H1 (cell line): ENCODE data around the gene TRAF3. TPM values are rescaled to one million over a fixed set of nuclear protein-coding genes. Genes with fewer than 3 reads are reported as not detected.
A peak's percentile ranks its signal among the peaks of the same experiment; 100 is the strongest.

Experiments used
- CTCF ChIA-PET: fragments of 300-600 bp; sonication (Branson Sonifier 250); formaldehyde crosslinking; loops from one replicate; lab custom pipeline; 2021; ENCODE audit not compliant: partially characterized antibody; lab: Charles Lee
- POLR2A ChIA-PET: fragments of 300-600 bp; sonication (Branson Sonifier 250); formaldehyde crosslinking; loops from one replicate; lab custom pipeline; 2021; ENCODE audit warnings: inconsistent platforms; ENCODE audit not compliant: partially characterized antibody; lab: Charles Lee
- DNase-seq, 2 experiments: peaks; one replicate each; pipeline versions ENCODE4 v3.0.0 to v3.0.0-alpha.2; 2010 to 2022; ENCODE audit warnings: low spot score in 2 of 2, low read depth in 1 of 2, mixed read lengths in 1 of 2
- FAIRE-seq: peaks from 2 replicates; lab custom pipeline; 2011; peaks lifted over from hg19 to GRCh38; lab: Jason Lieb, UNC
- H2AFZ ChIP-seq: 2 replicates; pipeline ENCODE4 v1.8.1; 2012; ENCODE audit warnings: low read length, inconsistent platforms
- H2AK5ac ChIP-seq: 2 replicates; pipeline ENCODE4 v1.6.1; 2013; ENCODE audit warnings: low read depth, low read length
- H2BK120ac ChIP-seq: replicated peaks from 2 replicates; pipeline ENCODE3; 2013; ENCODE audit warnings: low read depth, low read length, inconsistent platforms
- H2BK12ac ChIP-seq: 2 replicates; pipeline ENCODE4 v1.6.1; 2013; ENCODE audit warnings: low read depth, low read length
- H2BK15ac ChIP-seq: 2 replicates; pipeline ENCODE4 v1.6.1; 2013; ENCODE audit warnings: low read length
- H2BK20ac ChIP-seq: 2 replicates; pipeline ENCODE4 v1.6.1; 2013; ENCODE audit warnings: low read length
- H2BK5ac ChIP-seq: 2 replicates; pipeline ENCODE4 v1.6.1; 2013; ENCODE audit warnings: low read depth, low read length
- H3K14ac ChIP-seq: 2 replicates; pipeline ENCODE4 v1.6.1; 2013; ENCODE audit warnings: inconsistent platforms; ENCODE audit not compliant: insufficient read length
- H3K18ac ChIP-seq: 2 replicates; pipeline ENCODE4 v1.6.1; 2013; ENCODE audit warnings: low read length; ENCODE audit errors: extremely low read depth
- H3K23ac ChIP-seq: 2 replicates; pipeline ENCODE4 v1.6.1; 2013; ENCODE audit warnings: inconsistent platforms; ENCODE audit not compliant: insufficient read length
- H3K23me2 ChIP-seq: 2 replicates; pipeline ENCODE4 v1.6.1; 2013; ENCODE audit warnings: low read depth, low read length
- H3K27ac ChIP-seq: 2 replicates; pipeline ENCODE4 v1.6.1; 2011; ENCODE audit warnings: low read depth, low read length, inconsistent platforms
- H3K27me3 ChIP-seq, 4 experiments: replicated peaks in 1 of 4; 1 replicate in 1 of 4; 2 replicates in 3 of 4; pipeline versions ENCODE4 v1.6.1 to v1.8.1; 2011 to 2013; ENCODE audit warnings: low read length in 3 of 4, mild to moderate bottlenecking in 3 of 4, inconsistent platforms in 2 of 4, mixed read lengths in 2 of 4, moderate library complexity in 1 of 4; ENCODE audit not compliant: control insufficient read depth in 3 of 4, insufficient read depth in 3 of 4; ENCODE audit errors: extremely low read depth in 1 of 4
- H3K36me3 ChIP-seq, 4 experiments: 2 replicates each; pipeline versions ENCODE4 v1.6.1 to v1.8.1; 2011 to 2013; ENCODE audit warnings: mild to moderate bottlenecking in 4 of 4, low read length in 3 of 4, moderate library complexity in 2 of 4, control low read depth in 1 of 4, inconsistent platforms in 1 of 4; ENCODE audit not compliant: insufficient read depth in 4 of 4, control insufficient read depth in 2 of 4
- H3K4ac ChIP-seq: replicated peaks from 2 replicates; pipeline ENCODE3; 2013; ENCODE audit warnings: low read length, low read depth, mixed read lengths, inconsistent platforms; ENCODE audit not compliant: insufficient read length
- H3K4me1 ChIP-seq, 4 experiments: replicated peaks in 1 of 4; 1 replicate in 1 of 4; 2 replicates in 3 of 4; pipeline versions ENCODE4 v1.6.1 to v1.8.1; 2011 to 2013; ENCODE audit warnings: low read length in 3 of 4, inconsistent platforms in 2 of 4, mixed read lengths in 1 of 4; ENCODE audit not compliant: insufficient read depth in 4 of 4, control insufficient read depth in 3 of 4
- H3K4me2 ChIP-seq, 2 experiments: 2 replicates each; pipeline versions ENCODE4 v1.6.1 to v1.8.1; 2011 to 2013; ENCODE audit warnings: low read depth in 2 of 2, low read length in 2 of 2, control low read depth in 1 of 2, inconsistent platforms in 1 of 2, mild to moderate bottlenecking in 1 of 2; ENCODE audit not compliant: insufficient read depth in 1 of 2
- H3K4me3 ChIP-seq, 4 experiments: fragments of 200-600, 300-600 bp in 1 of 4; sonication (generic), shearing (Covaris generic), sonication (Bioruptor Twin) in 1 of 4; 2 replicates each; pipeline versions ENCODE4 v1.5.1 to v1.8.1; 2011 to 2016; ENCODE audit warnings: low read length in 4 of 4, low read depth in 3 of 4, control low read depth in 2 of 4, inconsistent platforms in 2 of 4, mild to moderate bottlenecking in 2 of 4, mixed read lengths in 1 of 4, moderate library complexity in 1 of 4; ENCODE audit not compliant: insufficient read depth in 2 of 4; ENCODE audit errors: extremely low read depth in 1 of 4
- H3K56ac ChIP-seq: replicated peaks from 2 replicates; pipeline ENCODE3; 2013; ENCODE audit warnings: low read depth, mild to moderate bottlenecking, mixed read lengths, low read length, inconsistent platforms; ENCODE audit not compliant: insufficient read length
- H3K79me1 ChIP-seq: 2 replicates; pipeline ENCODE4 v1.6.1; 2013; ENCODE audit warnings: low read depth, low read length, control low read depth
- H3K79me2 ChIP-seq, 2 experiments: 2 replicates each; pipeline versions ENCODE4 v1.6.1 to v1.8.1; 2012 to 2013; ENCODE audit warnings: low read length in 2 of 2, mild to moderate bottlenecking in 2 of 2, inconsistent platforms in 1 of 2; ENCODE audit not compliant: insufficient read depth in 2 of 2, control insufficient read depth in 1 of 2
- H3K9ac ChIP-seq, 4 experiments: replicated peaks in 1 of 4; 1 replicate in 1 of 4; 2 replicates in 3 of 4; pipeline versions ENCODE4 v1.6.1 to v1.8.1; 2011 to 2013; ENCODE audit warnings: low read depth in 3 of 4, low read length in 3 of 4, control low read depth in 2 of 4, mild to moderate bottlenecking in 2 of 4, moderate library complexity in 2 of 4, inconsistent platforms in 1 of 4; ENCODE audit errors: extremely low read depth in 1 of 4
- H3K9me3 ChIP-seq, 2 experiments: 2 replicates each; pipeline versions ENCODE4 v1.6.1 to v1.8.1; 2012 to 2013; ENCODE audit warnings: mild to moderate bottlenecking in 2 of 2, moderate library complexity in 2 of 2, control low read depth in 1 of 2, inconsistent platforms in 1 of 2, low read depth in 1 of 2, low read length in 1 of 2, mixed read lengths in 1 of 2; ENCODE audit not compliant: insufficient read depth in 2 of 2
- H4K20me1 ChIP-seq, 2 experiments: replicated peaks in 1 of 2; 2 replicates each; pipeline versions ENCODE3 to v1.8.1; 2011 to 2013; ENCODE audit warnings: inconsistent platforms in 2 of 2, low read length in 2 of 2, mild to moderate bottlenecking in 1 of 2; ENCODE audit not compliant: insufficient read depth in 2 of 2, control insufficient read depth in 1 of 2
- H4K5ac ChIP-seq: 2 replicates; pipeline ENCODE4 v1.6.1; 2013; ENCODE audit warnings: low read length, low read depth, mixed read lengths, inconsistent platforms; ENCODE audit not compliant: insufficient read length
- H4K8ac ChIP-seq: 2 replicates; pipeline ENCODE4 v1.8.0; 2013; ENCODE audit warnings: mild to moderate bottlenecking, moderate library complexity, low read length, inconsistent platforms; ENCODE audit not compliant: insufficient read depth; ENCODE audit errors: extremely low read depth
- H4K91ac ChIP-seq: replicated peaks from 2 replicates; pipeline ENCODE3; 2013; ENCODE audit warnings: low read length, mixed read lengths, inconsistent platforms; ENCODE audit not compliant: insufficient read length
- CBX5 ChIP-seq: fragments of 300-800, 300-1000 bp; sonication (generic); IDR thresholded peaks from 2 replicates; pipeline ENCODE4 v1.7.1; 2016; ENCODE audit warnings: antibody characterized with exemption, low read length, low read depth
- EGR1 ChIP-seq: IDR thresholded peaks from 2 replicates; pipeline ENCODE4 v1.6.1; 2011; ENCODE audit warnings: low read depth, low read length, borderline replicate concordance
- FOSL1 ChIP-seq: IDR thresholded peaks from 2 replicates; pipeline ENCODE4 v1.6.1; 2011; ENCODE audit warnings: mild to moderate bottlenecking, low read depth, low read length, moderate library complexity; ENCODE audit not compliant: insufficient read depth
- KDM1A ChIP-seq: fragments of 200-600, 300-600 bp; sonication (generic); IDR thresholded peaks from 2 replicates; pipeline ENCODE4 v1.7.1; 2016; ENCODE audit warnings: mild to moderate bottlenecking, low read length, borderline replicate concordance
- KDM4A ChIP-seq: IDR thresholded peaks from one replicate; pipeline ENCODE4 v1.7.1; 2012; ENCODE audit warnings: low read depth, mild to moderate bottlenecking, moderate library complexity, low read length, inconsistent platforms; ENCODE audit not compliant: severe bottlenecking
- KDM5A ChIP-seq: fragments of 200-600 bp; IDR thresholded peaks from 2 replicates; pipeline ENCODE4 v1.7.1; 2012; ENCODE audit warnings: mild to moderate bottlenecking, low read length, inconsistent platforms, mixed read lengths
- MAX ChIP-seq: IDR thresholded peaks from 2 replicates; pipeline ENCODE4 v1.6.1; 2012; ENCODE audit warnings: inconsistent platforms
- POU5F1 ChIP-seq: IDR thresholded peaks from 2 replicates; pipeline ENCODE4 v1.6.1; 2011; ENCODE audit warnings: low read depth, mild to moderate bottlenecking, low read length, moderate library complexity
- RBBP5 ChIP-seq: IDR thresholded peaks from 2 replicates; pipeline ENCODE4 v1.7.1; 2012; ENCODE audit warnings: low read depth, mild to moderate bottlenecking, inconsistent platforms, low read length, moderate library complexity, borderline replicate concordance
- ZNF274 ChIP-seq: IDR thresholded peaks from 2 replicates; pipeline ENCODE4 v1.7.0; 2012; ENCODE audit warnings: low read length, borderline replicate concordance; ENCODE audit errors: extremely low read depth
- WGBS, 2 experiments: shearing (Covaris generic) in 1 of 2; methylation state at CpG; one replicate each; pipeline versions ENCODE4 v1.1.6 to v1.1.7; 2013 to 2015; ENCODE audit warnings: low lambda C conversion rate in 2 of 2, mixed read lengths in 2 of 2, inconsistent platforms in 1 of 2, low coverage in 1 of 2, missing lambda C conversion rate in 1 of 2; ENCODE audit not compliant: insufficient replicate concordance in 2 of 2, insufficient coverage in 1 of 2, insufficient read length in 1 of 2; ENCODE audit errors: extremely low coverage in 1 of 2, missing lambda C conversion rate in 1 of 2; 5-methylcytosine and 5-hydroxymethylcytosine counted together
- polyA plus RNA-seq, 7 experiments: library from polyadenylated mRNA; depleted of rRNA in 3 of 7; stranded (reverse) in 5 of 7; unstranded in 2 of 7; fragments of >200 nt in 5 of 7; fragments of 200-250 nt in 2 of 7; gene quantifications; 1 replicate in 5 of 7; 2 replicates in 1 of 7; 4 replicates in 1 of 7; pipeline versions ENCODE4 v1.2.1 to v1.2.3, GENCODE V29; 2011 to 2013; ENCODE audit warnings: missing spikeins in 2 of 7, mixed read lengths in 2 of 7
- total RNA-seq: library from RNA; stranded (reverse); fragmentation: NEBNext Ultra II Directional; extraction: Animal tissue kit (Norgen Biotek cat#: 25700); gene quantifications from 2 replicates; pipeline ENCODE4 v1.2.1, GENCODE V29; 2021

Gene TRAF3
- total and polyA plus RNA-seq, 2 of the 8 experiments (the other 6 are each of a cell fraction or from before 2014, with no cell fraction given) = 5.8 to 12.1 TPM

GRCh38 chr14:102775855-102776760 lies 1.1 kb upstream of the TRAF3 start:
- H3K18ac ChIP-seq = no peak overlapping the region
- ChIA-PET POLR2A (interaction anchor here (0.9 to 1.4 kb wide), 3 partner anchors 9 to 149 kb away, joined by 3 read pairs; no protein-coding TSS in a partner anchor), CTCF (interaction anchor here (0.6 to 8.4 kb wide), 6 partner anchors 16 to 152 kb away, joined by 3 to 63 read pairs (median 4); no protein-coding TSS in a partner anchor)
- H3K79me2 ChIP-seq = peaks cover 0 to 21% of the 10 kb centered on the region in 2 experiments; a peak in 2 of 4 replicates
- H3K4me1 ChIP-seq = peaks cover 3 to 13% (median 8%) of the 10 kb centered on the region in 4 experiments
- DNase-seq (no peak), FAIRE-seq (no peak)
- peak overlapping the region; percentile 100; the same call in 1 of the 2 replicates for H2BK15ac ChIP-seq
- no peaks in the 10 kb centered on the region for H3K9me3 ChIP-seq
- H3K23me2 ChIP-seq = peaks cover 7% of the 10 kb centered on the region; the same call in 1 of the 2 replicates
- H2BK20ac ChIP-seq = no peak overlapping the region
- H3K4me3 ChIP-seq = peak overlapping the region in 2 of 4 experiments; percentile 39 to 49; a peak in 1 of 8 replicates
- no peak overlapping the region for H2BK120ac ChIP-seq
- no peak overlapping the region for H3K23ac ChIP-seq
- peak overlapping the region; percentile 60; the same call in 1 of the 2 replicates for H2BK5ac ChIP-seq
- H3K4ac ChIP-seq = no peak overlapping the region
- peaks cover 0 to 1% of the 10 kb centered on the region in 2 experiments for H4K20me1 ChIP-seq
- H3K56ac ChIP-seq = no peak overlapping the region
- no peaks in the 10 kb centered on the region; a peak in 1 of 8 replicates for H3K36me3 ChIP-seq
- peak overlapping the region; percentile 10 to 66; a peak in 2 of 4 replicates for H3K4me2 ChIP-seq
- H4K91ac ChIP-seq = no peak overlapping the region
- H4K8ac ChIP-seq = 0 out of 2 replicates have a peak overlapping the region, but pooled peaks have one; percentile 15
- H3K9ac ChIP-seq = 0 out of 7 replicates have a peak overlapping the region, but pooled peaks of 1 of the 4 experiments have one; percentile 13
- H3K79me1 ChIP-seq = no peaks in the 10 kb centered on the region
- H3K14ac ChIP-seq = no peak overlapping the region
- peak overlapping the region; percentile 99 for H2BK12ac ChIP-seq
- H3K27ac ChIP-seq = no peak overlapping the region
- no peak overlapping the region for H2AK5ac ChIP-seq
- WGBS, 2 experiments = 86% methylated on average over 22 of the region's 22 CpGs; no CpG with 5 or more reads in 1 of the 2 experiments
- H4K5ac ChIP-seq = no peak overlapping the region
- H3K27me3 ChIP-seq = peaks cover 0 to 10% (median 8%) of the 10 kb centered on the region in 4 experiments; a peak in 5 of 7 replicates
- peak overlapping the region; percentile 97; the same call in 1 of the 2 replicates for H2AFZ ChIP-seq
- TF ChIP-seq RBBP5 (no peak), FOSL1 (no peak), POU5F1 (no peak), KDM5A (no peak), CBX5 (no peak), KDM4A (no peak), MAX (peak; percentile 12; the same call in 1 of the 2 replicates), KDM1A (no peak), EGR1 (no peak), ZNF274 (no peak)
